ENCODE data around the gene GAS7.
"Not testable (repeated sequence)": the region's sequence is repeated elsewhere in the genome, so short reads cannot be mapped to it uniquely, and the experiment has no call there.

DNA sequence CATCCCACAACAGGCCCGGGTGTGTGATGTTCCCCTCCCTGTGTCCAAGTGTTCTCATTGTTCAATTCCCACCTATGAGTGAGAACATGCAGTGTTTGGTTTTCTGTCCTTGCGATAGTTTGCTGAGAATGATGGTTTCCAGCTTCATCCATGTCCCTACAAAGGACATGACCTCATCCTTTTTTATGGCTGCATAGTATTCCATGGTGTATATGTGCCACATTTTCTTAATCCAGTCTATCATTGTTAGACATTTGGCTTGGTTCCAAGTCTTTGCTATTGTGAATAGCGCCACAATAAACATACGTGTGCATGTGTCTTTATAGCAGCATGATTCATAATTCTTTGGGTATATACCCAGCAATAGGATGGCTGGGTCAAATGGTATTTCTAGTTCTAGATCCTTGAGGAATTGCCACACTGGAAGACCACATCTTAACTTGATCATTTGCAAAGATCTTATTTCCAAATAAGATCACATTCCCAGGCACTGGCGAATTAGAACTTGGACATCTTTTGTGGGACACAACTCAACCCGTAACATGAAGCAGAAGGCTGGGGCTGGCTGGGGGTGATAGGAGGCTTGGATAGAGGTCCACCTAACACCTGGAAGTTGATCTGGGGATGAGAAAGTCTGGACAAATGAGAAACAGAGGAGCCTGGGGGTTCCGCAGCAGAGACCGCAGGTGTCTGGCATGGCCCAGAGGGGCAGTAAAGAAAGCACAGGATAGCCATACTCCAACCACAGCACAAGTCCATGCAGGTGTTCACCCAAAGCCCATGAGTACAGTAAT, 195.6 kb downstream of the GAS7 start:
- TF ChIP-seq EZH2 (IDR thresholded peaks at IDR 0.05; ENCODE audit: low read depth, unreplicated experiment); POLR2AphosphoS5 (IDR thresholded peaks at IDR 0.05; ENCODE audit: low read depth); ZNF331 (CRISPR knock-in tag; IDR thresholded peaks at IDR 0.05; ENCODE audit: low read depth); ZNF114 (CRISPR knock-in tag; IDR thresholded peaks at IDR 0.05); JUNB (IDR thresholded peaks at IDR 0.05; ENCODE audit: unreplicated experiment); EZH2phosphoT487 (IDR thresholded peaks at IDR 0.05; ENCODE audit: unreplicated experiment); STAT1 (IDR thresholded peaks at IDR 0.05; ENCODE audit: unreplicated experiment); CREB1 (CRISPR knock-in tag; IDR thresholded peaks at IDR 0.05; ENCODE audit: low read depth): not testable (repeated sequence)
- TF ChIP-seq, protein P1, sequence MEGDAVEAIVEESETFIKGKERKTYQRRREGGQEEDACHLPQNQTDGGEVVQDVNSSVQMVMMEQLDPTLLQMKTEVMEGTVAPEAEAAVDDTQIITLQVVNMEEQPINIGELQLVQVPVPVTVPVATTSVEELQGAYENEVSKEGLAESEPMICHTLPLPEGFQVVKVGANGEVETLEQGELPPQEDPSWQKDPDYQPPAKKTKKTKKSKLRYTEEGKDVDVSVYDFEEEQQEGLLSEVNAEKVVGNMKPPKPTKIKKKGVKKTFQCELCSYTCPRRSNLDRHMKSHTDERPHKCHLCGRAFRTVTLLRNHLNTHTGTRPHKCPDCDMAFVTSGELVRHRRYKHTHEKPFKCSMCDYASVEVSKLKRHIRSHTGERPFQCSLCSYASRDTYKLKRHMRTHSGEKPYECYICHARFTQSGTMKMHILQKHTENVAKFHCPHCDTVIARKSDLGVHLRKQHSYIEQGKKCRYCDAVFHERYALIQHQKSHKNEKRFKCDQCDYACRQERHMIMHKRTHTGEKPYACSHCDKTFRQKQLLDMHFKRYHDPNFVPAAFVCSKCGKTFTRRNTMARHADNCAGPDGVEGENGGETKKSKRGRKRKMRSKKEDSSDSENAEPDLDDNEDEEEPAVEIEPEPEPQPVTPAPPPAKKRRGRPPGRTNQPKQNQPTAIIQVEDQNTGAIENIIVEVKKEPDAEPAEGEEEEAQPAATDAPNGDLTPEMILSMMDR (conservative IDR thresholded peaks at IDR 0.05; ENCODE audit: low read depth in 2 of 2), result not testable (repeated sequence)
- TF ChIP-seq, protein P2, sequence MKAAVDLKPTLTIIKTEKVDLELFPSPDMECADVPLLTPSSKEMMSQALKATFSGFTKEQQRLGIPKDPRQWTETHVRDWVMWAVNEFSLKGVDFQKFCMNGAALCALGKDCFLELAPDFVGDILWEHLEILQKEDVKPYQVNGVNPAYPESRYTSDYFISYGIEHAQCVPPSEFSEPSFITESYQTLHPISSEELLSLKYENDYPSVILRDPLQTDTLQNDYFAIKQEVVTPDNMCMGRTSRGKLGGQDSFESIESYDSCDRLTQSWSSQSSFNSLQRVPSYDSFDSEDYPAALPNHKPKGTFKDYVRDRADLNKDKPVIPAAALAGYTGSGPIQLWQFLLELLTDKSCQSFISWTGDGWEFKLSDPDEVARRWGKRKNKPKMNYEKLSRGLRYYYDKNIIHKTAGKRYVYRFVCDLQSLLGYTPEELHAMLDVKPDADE (IDR thresholded peaks at IDR 0.05), result not testable (repeated sequence)
- TF ChIP-seq, protein P3, sequence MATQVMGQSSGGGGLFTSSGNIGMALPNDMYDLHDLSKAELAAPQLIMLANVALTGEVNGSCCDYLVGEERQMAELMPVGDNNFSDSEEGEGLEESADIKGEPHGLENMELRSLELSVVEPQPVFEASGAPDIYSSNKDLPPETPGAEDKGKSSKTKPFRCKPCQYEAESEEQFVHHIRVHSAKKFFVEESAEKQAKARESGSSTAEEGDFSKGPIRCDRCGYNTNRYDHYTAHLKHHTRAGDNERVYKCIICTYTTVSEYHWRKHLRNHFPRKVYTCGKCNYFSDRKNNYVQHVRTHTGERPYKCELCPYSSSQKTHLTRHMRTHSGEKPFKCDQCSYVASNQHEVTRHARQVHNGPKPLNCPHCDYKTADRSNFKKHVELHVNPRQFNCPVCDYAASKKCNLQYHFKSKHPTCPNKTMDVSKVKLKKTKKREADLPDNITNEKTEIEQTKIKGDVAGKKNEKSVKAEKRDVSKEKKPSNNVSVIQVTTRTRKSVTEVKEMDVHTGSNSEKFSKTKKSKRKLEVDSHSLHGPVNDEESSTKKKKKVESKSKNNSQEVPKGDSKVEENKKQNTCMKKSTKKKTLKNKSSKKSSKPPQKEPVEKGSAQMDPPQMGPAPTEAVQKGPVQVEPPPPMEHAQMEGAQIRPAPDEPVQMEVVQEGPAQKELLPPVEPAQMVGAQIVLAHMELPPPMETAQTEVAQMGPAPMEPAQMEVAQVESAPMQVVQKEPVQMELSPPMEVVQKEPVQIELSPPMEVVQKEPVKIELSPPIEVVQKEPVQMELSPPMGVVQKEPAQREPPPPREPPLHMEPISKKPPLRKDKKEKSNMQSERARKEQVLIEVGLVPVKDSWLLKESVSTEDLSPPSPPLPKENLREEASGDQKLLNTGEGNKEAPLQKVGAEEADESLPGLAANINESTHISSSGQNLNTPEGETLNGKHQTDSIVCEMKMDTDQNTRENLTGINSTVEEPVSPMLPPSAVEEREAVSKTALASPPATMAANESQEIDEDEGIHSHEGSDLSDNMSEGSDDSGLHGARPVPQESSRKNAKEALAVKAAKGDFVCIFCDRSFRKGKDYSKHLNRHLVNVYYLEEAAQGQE (IDR thresholded peaks at IDR 0.05; ENCODE audit: unreplicated experiment), result not testable (repeated sequence)
